IMR-90 (cell line): Measurements from ENCODE around the gene TMEM129. TPM values are rescaled to one million over a fixed set of nuclear protein-coding genes. Genes with fewer than 3 reads are reported as not detected.

ENCODE experiments used
- ATAC-seq: fragments of 200-7000 bp; cut with Tn5 transposase; 2 replicates; pipeline ENCODE4 v1.9.1; 2020; ENCODE audit warnings: low read depth, mild to moderate bottlenecking, moderate library complexity
- BruUV-seq: library from RNA; stranded (reverse); fragments of 400-500 nt; replicated peaks from 2 replicates; lab custom pipeline; 2021; lab: Mats Ljungman, UMichigan
- CTCF ChIA-PET: fragments of 300-600 bp; formaldehyde crosslinking; extraction: SDS; loops from one replicate; lab custom pipeline; 2021; ENCODE audit warnings: antibody characterized with exemption; lab: Yijun Ruan, JAX
- POLR2A ChIA-PET: fragments of 300-600 bp; sonication (Branson Sonifier 250); formaldehyde crosslinking; loops from one replicate; lab custom pipeline; 2022; ENCODE audit warnings: antibody characterized with exemption; ENCODE audit not compliant: unreplicated experiment; lab: Charles Lee
- DNase-seq: peaks from one replicate; pipeline ENCODE4 v3.0.0; 2013
- H2AFZ ChIP-seq: replicated peaks from 2 replicates; pipeline ENCODE3; 2013; ENCODE audit warnings: low read length, mild to moderate bottlenecking; ENCODE audit not compliant: poor library complexity
- H2AK5ac ChIP-seq: 2 replicates; pipeline ENCODE4 v1.6.1; 2013; ENCODE audit warnings: low read depth, low read length, inconsistent platforms
- H2AK9ac ChIP-seq: replicated peaks from 2 replicates; pipeline ENCODE3; 2013; ENCODE audit warnings: mild to moderate bottlenecking, low read depth, low read length, moderate library complexity; ENCODE audit not compliant: poor library complexity
- H2BK120ac ChIP-seq: 2 replicates; pipeline ENCODE4 v1.6.1; 2013; ENCODE audit warnings: low read depth, low read length, inconsistent platforms
- H2BK15ac ChIP-seq: 3 replicates; pipeline ENCODE4 v1.6.1; 2013; ENCODE audit warnings: low read depth, low read length, inconsistent platforms
- H2BK20ac ChIP-seq: 2 replicates; pipeline ENCODE4 v1.6.1; 2013; ENCODE audit warnings: low read depth, mild to moderate bottlenecking, inconsistent platforms, low read length, moderate library complexity
- H2BK5ac ChIP-seq: 2 replicates; pipeline ENCODE4 v1.6.1; 2013; ENCODE audit warnings: mild to moderate bottlenecking, low read depth, low read length, inconsistent platforms; ENCODE audit not compliant: poor library complexity, severe bottlenecking
- H3K14ac ChIP-seq: replicated peaks from 2 replicates; pipeline ENCODE4 v1.6.1; 2013; ENCODE audit warnings: low read depth, low read length, inconsistent platforms
- H3K18ac ChIP-seq: 2 replicates; pipeline ENCODE4 v1.6.1; 2013; ENCODE audit warnings: low read depth, low read length, control low read depth
- H3K23ac ChIP-seq: 2 replicates; pipeline ENCODE4 v1.6.1; 2013; ENCODE audit warnings: low read depth, low read length, inconsistent platforms
- H3K27ac ChIP-seq: 2 replicates; pipeline ENCODE4 v1.5.1; 2013; ENCODE audit warnings: mild to moderate bottlenecking, control low read depth, low read length; ENCODE audit not compliant: insufficient read depth
- H3K27me3 ChIP-seq: 2 replicates; pipeline ENCODE4 v1.6.1; 2013; ENCODE audit warnings: low read length; ENCODE audit not compliant: control insufficient read depth, insufficient read depth
- H3K36me3 ChIP-seq: 2 replicates; pipeline ENCODE4 v1.6.1; 2013; ENCODE audit warnings: low read length, mixed read lengths; ENCODE audit not compliant: control insufficient read depth, insufficient read depth
- H3K4ac ChIP-seq: 2 replicates; pipeline ENCODE4 v1.6.1; 2013; ENCODE audit warnings: low read depth, low read length, inconsistent platforms
- H3K4me1 ChIP-seq: 2 replicates; pipeline ENCODE4 v1.6.1; 2013; ENCODE audit warnings: low read length, mixed read lengths; ENCODE audit not compliant: control insufficient read depth, insufficient read depth
- H3K4me2 ChIP-seq: 2 replicates; pipeline ENCODE4 v1.6.1; 2013; ENCODE audit warnings: low read depth, mild to moderate bottlenecking, control low read depth, low read length, moderate library complexity
- H3K4me3 ChIP-seq: 2 replicates; pipeline ENCODE4 v1.5.1; 2013; ENCODE audit warnings: low read depth, mild to moderate bottlenecking, control low read depth, low read length, moderate library complexity; ENCODE audit not compliant: insufficient read depth
- H3K56ac ChIP-seq: 2 replicates; pipeline ENCODE4 v1.6.1; 2013; ENCODE audit warnings: low read length, inconsistent platforms; ENCODE audit not compliant: insufficient read depth; ENCODE audit errors: extremely low read depth
- H3K79me1 ChIP-seq, 2 experiments: 2 replicates each; pipeline ENCODE4 v1.6.1; 2013; ENCODE audit warnings: low read length in 2 of 2, inconsistent platforms in 1 of 2, low read depth in 1 of 2
- H3K9ac ChIP-seq: 2 replicates; pipeline ENCODE4 v1.6.1; 2013; ENCODE audit warnings: low read depth, low read length, control low read depth
- H3K9me1 ChIP-seq: 2 replicates; pipeline ENCODE4 v1.6.1; 2013; ENCODE audit warnings: low read length, inconsistent platforms; ENCODE audit not compliant: insufficient read depth
- H3K9me3 ChIP-seq: 2 replicates; pipeline ENCODE4 v1.6.1; 2013; ENCODE audit warnings: low read length; ENCODE audit not compliant: control insufficient read depth, insufficient read depth
- H4K20me1 ChIP-seq: 2 replicates; pipeline ENCODE4 v1.6.1; 2013; ENCODE audit warnings: low read length, inconsistent platforms; ENCODE audit not compliant: insufficient read depth
- H4K5ac ChIP-seq: 2 replicates; pipeline ENCODE4 v1.6.1; 2013; ENCODE audit warnings: mild to moderate bottlenecking, low read depth, low read length, control low read depth
- H4K8ac ChIP-seq, 2 experiments: 2 replicates each; pipeline ENCODE4 v1.6.1; 2013; ENCODE audit warnings: low read depth in 2 of 2, low read length in 2 of 2, control low read depth in 1 of 2, inconsistent platforms in 1 of 2
- H4K91ac ChIP-seq: 2 replicates; pipeline ENCODE4 v1.6.1; 2013; ENCODE audit warnings: low read depth, low read length, inconsistent platforms; ENCODE audit not compliant: insufficient read depth
- BHLHE40 ChIP-seq: fragments of 150-350 bp; IDR thresholded peaks from 2 replicates; pipeline ENCODE4 v1.6.1; 2016; ENCODE audit warnings: mild to moderate bottlenecking, low read depth, low read length
- CEBPB ChIP-seq: IDR thresholded peaks from 2 replicates; pipeline ENCODE4 v1.6.1; 2012; ENCODE audit warnings: low read depth, low read length, improper control_type of control experiment
- CHD1 ChIP-seq: IDR thresholded peaks from 2 replicates; pipeline ENCODE4 v1.6.1; 2012; ENCODE audit warnings: low read depth, low read length, improper control_type of control experiment
- CTCF ChIP-seq: conservative IDR thresholded peaks from 2 replicates; pipeline ENCODE4 v1.5.1; 2012; ENCODE audit warnings: mild to moderate bottlenecking, low read depth, low read length, improper control_type of control experiment
- ELK1 ChIP-seq: fragments of 150-350 bp; IDR thresholded peaks from 2 replicates; pipeline ENCODE4 v1.6.1; 2016; ENCODE audit warnings: low read depth, mild to moderate bottlenecking, low read length, moderate library complexity, borderline replicate concordance
- FOS ChIP-seq: fragments of 150-350 bp; IDR thresholded peaks from 2 replicates; pipeline ENCODE4 v1.6.1; 2016; ENCODE audit warnings: low read depth, low read length
- MAFK ChIP-seq: IDR thresholded peaks from 2 replicates; pipeline ENCODE4 v1.6.1; 2012; ENCODE audit warnings: low read depth, low read length, improper control_type of control experiment
- MAZ ChIP-seq: IDR thresholded peaks from 2 replicates; pipeline ENCODE4 v1.6.1; 2012; ENCODE audit warnings: low read depth, mild to moderate bottlenecking, low read length, improper control_type of control experiment, moderate library complexity, borderline replicate concordance
- MXI1 ChIP-seq: IDR thresholded peaks from 2 replicates; pipeline ENCODE4 v1.6.1; 2012; ENCODE audit warnings: low read depth, mild to moderate bottlenecking, low read length, moderate library complexity, borderline replicate concordance
- NFE2L2 ChIP-seq: fragments of 150-350 bp; IDR thresholded peaks from 2 replicates; pipeline ENCODE4 v1.6.1; 2016; ENCODE audit warnings: low read depth, mild to moderate bottlenecking, low read length
- POLR2A ChIP-seq: IDR thresholded peaks from 2 replicates; pipeline ENCODE4 v1.6.1; 2012; ENCODE audit warnings: mild to moderate bottlenecking, low read depth, low read length
- RAD21 ChIP-seq: IDR thresholded peaks from 2 replicates; pipeline ENCODE4 v1.6.1; 2012; ENCODE audit warnings: low read length, improper control_type of control experiment
- RCOR1 ChIP-seq: IDR thresholded peaks from 2 replicates; pipeline ENCODE4 v1.6.1; 2012; ENCODE audit warnings: mild to moderate bottlenecking, low read length, improper control_type of control experiment; ENCODE audit not compliant: insufficient replicate concordance
- RFX5 ChIP-seq: IDR thresholded peaks from 2 replicates; pipeline ENCODE4 v1.8.0; 2012; ENCODE audit warnings: low read depth, mild to moderate bottlenecking, low read length, moderate library complexity
- SMC3 ChIP-seq: fragments of 150-350 bp; IDR thresholded peaks from 2 replicates; pipeline ENCODE4 v1.6.1; 2016; ENCODE audit warnings: low read depth, mild to moderate bottlenecking, antibody characterized with exemption, low read length, moderate library complexity
- USF2 ChIP-seq: fragments of 150-350 bp; IDR thresholded peaks from 2 replicates; pipeline ENCODE4 v1.6.1; 2017; ENCODE audit warnings: mild to moderate bottlenecking, antibody characterized with exemption, low read length, low read depth
- WGBS, 2 experiments: methylation state at CpG; one replicate each; pipeline versions ENCODE4 v1.1.5 to v1.1.7; 2013; ENCODE audit warnings: missing lambda C conversion rate in 2 of 2; ENCODE audit not compliant: insufficient read length in 1 of 2; ENCODE audit errors: extremely low coverage in 2 of 2; 5-methylcytosine and 5-hydroxymethylcytosine counted together
- dilution Hi-C: fragments of 300-500 bp; cut with HindIII; formaldehyde crosslinking; loops from one replicate; pipeline ENCODE4 v1.14.3; 2018; ENCODE audit warnings: low sequenced_read_pairs; ENCODE audit not compliant: unreplicated experiment
- in situ Hi-C: fragments of 300-500 bp; cut with MboI; formaldehyde crosslinking; loops from 3 replicates; pipeline ENCODE4 v1.14.3; 2019; ENCODE audit warnings: low sequenced_read_pairs, inconsistent platforms, mixed read lengths
- intact Hi-C: fragments of 100-400 bp; cut with micrococcal nuclease; formaldehyde crosslinking; loops from 2 replicates; pipeline ENCODE4 v1.10.0; 2022
- polyA plus RNA-seq, 3 experiments: library from polyadenylated mRNA; depleted of rRNA; stranded (reverse); fragments of >200 nt; gene quantifications; 2 replicates each; pipeline ENCODE4 v1.2.3, GENCODE V29; 2012; ENCODE audit warnings: low replicate concordance in 1 of 3
- total RNA-seq: library from RNA; depleted of rRNA; stranded (reverse); fragments of >200 nt; gene quantifications from 2 replicates; pipeline ENCODE4 v1.2.3, GENCODE V29; 2012

TMEM129 gene
- total and polyA plus RNA-seq, 2 of the 4 experiments (the other 2 are of a cell fraction) = 6.6 to 26.6 TPM

- Histone ChIP-seq H4K8ac (no peak overlapping the region), H2AK9ac (no peak overlapping the region), H3K9ac (no peak overlapping the region), H2BK20ac (no peak overlapping the region), H3K4me2 (no peak overlapping the region), H3K27ac (no peak overlapping the region), H3K56ac (no peak overlapping the region), H3K4me3 (no peak overlapping the region), H2AK5ac (no peak overlapping the region), H3K36me3 (no peaks in the 10 kb centered on the region), H3K18ac (no peak overlapping the region), H3K4me1 (peaks cover 4% of the 10 kb centered on the region; the same call in 1 of the 2 replicates), H3K4ac (no peak overlapping the region), H3K9me3 (no peaks in the 10 kb centered on the region), H2BK15ac (no peak overlapping the region), H2BK5ac (no peak overlapping the region), H4K20me1 (no peaks in the 10 kb centered on the region), H3K9me1 (no peaks in the 10 kb centered on the region), H3K79me1 (no peaks in the 10 kb centered on the region), H2BK120ac (no peak overlapping the region), H3K23ac (no peak overlapping the region), H3K27me3 (no peaks in the 10 kb centered on the region; the same call in 1 of the 2 replicates), H2AFZ (no peak overlapping the region), H3K14ac (no peak overlapping the region), H4K5ac (no peak overlapping the region), H4K91ac (no peak overlapping the region)
- ChIA-PET CTCF (no interaction called here), POLR2A (no interaction called here)
- BruUV-seq = no TSS peak
- intact Hi-C loops = no loop called here
- dilution Hi-C loops = no loop called here
- in situ Hi-C loops = no loop called here
- ATAC-seq (no peak), DNase-seq (no peak)
- WGBS, 2 experiments = 37% methylated on average over 18 of the region's 25 CpGs; no CpG with 5 or more reads in 1 of the 2 experiments
- TF ChIP-seq RAD21 (no peak), FOS (no peak), MXI1 (no peak), CHD1 (no peak), ELK1 (no peak), CTCF (no peak), MAFK (no peak), POLR2A (no peak), USF2 (no peak), BHLHE40 (no peak), MAZ (no peak), RCOR1 (no peak), SMC3 (no peak), NFE2L2 (no peak), CEBPB (no peak), RFX5 (no peak)
Observed at GRCh38 chr4:1760521-1761071, 39.5 kb upstream of the TMEM129 start.
